Smooth muscle cell (in vitro differentiated cells): Measurements from ENCODE around the gene CREB5. TPM values are rescaled to one million over a fixed set of nuclear protein-coding genes. Genes with fewer than 3 reads are reported as not detected.
"Not testable (repeated sequence)": the region's sequence is repeated elsewhere in the genome, so short reads cannot be mapped to it uniquely, and the experiment has no call there.

ENCODE experiments used
- DNase-seq: peaks from one replicate; lab custom pipeline; 2025; ENCODE audit not compliant: unreplicated experiment; lab: John Stamatoyannopoulos, UW
- H2AFZ ChIP-seq: fragments of 200-600 bp; sonication (generic); 2 replicates; pipeline ENCODE4 v1.6.0; 2016; ENCODE audit warnings: antibody characterized with exemption, low read depth, mild to moderate bottlenecking
- H3F3A ChIP-seq: fragments of 200-600 bp; sonication (generic); 2 replicates; pipeline ENCODE4 v1.6.0; 2017; ENCODE audit warnings: antibody characterized with exemption, low read depth
- H3K27ac ChIP-seq: fragments of 200-600 bp; sonication (generic); 2 replicates; pipeline ENCODE4 v1.5.1; 2016; ENCODE audit warnings: low read depth, mild to moderate bottlenecking
- H3K27me3 ChIP-seq: fragments of 200-600 bp; sonication (generic); 2 replicates; pipeline ENCODE4 v1.6.1; 2016; ENCODE audit warnings: low read depth, mild to moderate bottlenecking
- H3K36me3 ChIP-seq: fragments of 200-600 bp; sonication (generic); 2 replicates; pipeline ENCODE4 v1.5.1; 2016; ENCODE audit warnings: low read depth
- H3K4me1 ChIP-seq: fragments of 200-600 bp; sonication (generic); 2 replicates; pipeline ENCODE4 v1.5.1; 2016; ENCODE audit warnings: low read depth
- H3K4me2 ChIP-seq: fragments of 200-600 bp; sonication (generic); 2 replicates; pipeline ENCODE4 v1.6.0; 2016; ENCODE audit warnings: mild to moderate bottlenecking
- H3K4me3 ChIP-seq: fragments of 200-600 bp; sonication (generic); 2 replicates; pipeline ENCODE4 v1.5.1; 2016; ENCODE audit warnings: mild to moderate bottlenecking
- H3K79me2 ChIP-seq: fragments of 200-600 bp; sonication (generic); 2 replicates; pipeline ENCODE4 v1.6.0; 2016; ENCODE audit warnings: low read depth, mild to moderate bottlenecking
- H3K9ac ChIP-seq: fragments of 200-600 bp; sonication (generic); 2 replicates; pipeline ENCODE4 v1.6.0; 2016; ENCODE audit warnings: low read depth
- H3K9me3 ChIP-seq: fragments of 200-600 bp; sonication (generic); replicated peaks from 2 replicates; pipeline ENCODE4 v1.5.1; 2016; ENCODE audit warnings: low read depth
- H4K20me1 ChIP-seq: fragments of 200-600 bp; sonication (generic); 2 replicates; pipeline ENCODE4 v1.6.0; 2016; ENCODE audit warnings: low read depth
- CTCF ChIP-seq: fragments of 200-600 bp; sonication (generic); IDR thresholded peaks from 2 replicates; pipeline ENCODE4 v1.5.1; 2017; ENCODE audit warnings: borderline replicate concordance, mild to moderate bottlenecking, antibody characterized with exemption; ENCODE audit not compliant: insufficient read depth, poor library complexity, severe bottlenecking
- WGBS: methylation state at CpG from one replicate; pipeline ENCODE4 v1.1.7; 2016; ENCODE audit warnings: low lambda C conversion rate; 5-methylcytosine and 5-hydroxymethylcytosine counted together
- polyA plus RNA-seq: library from polyadenylated mRNA; unstranded; fragments of >200 nt; fragmentation: Nextera tagmentation; extraction: Ambion mirVana; gene quantifications from 2 replicates; pipeline ENCODE4 v1.2.1, GENCODE V29; 2016
- total RNA-seq: library from RNA; depleted of rRNA; stranded (reverse); fragments of >200 nt; gene quantifications from 2 replicates; pipeline ENCODE4 v1.2.3, GENCODE V29; 2014

CREB5 gene
- total and polyA plus RNA-seq, 2 experiments from 2014 or later: 6.2 to 18.2 TPM

- H3K4me2 ChIP-seq: no peak overlapping the region
- H3K36me3 ChIP-seq: no peaks in the 10 kb centered on the region
- H2AFZ ChIP-seq: no peak overlapping the region
- no peaks in the 10 kb centered on the region for H3F3A ChIP-seq
- TF ChIP-seq CTCF: no peak
- no peak overlapping the region for H3K4me3 ChIP-seq
- H4K20me1 ChIP-seq: no peaks in the 10 kb centered on the region
- 96% methylated on average over 2 of the region's 2 CpGs for WGBS
- H3K79me2 ChIP-seq: no peaks in the 10 kb centered on the region
- no peaks in the 10 kb centered on the region for H3K9me3 ChIP-seq
- H3K27me3 ChIP-seq: peaks cover 15% of the 10 kb centered on the region
- H3K4me1 ChIP-seq: peaks cover 7% of the 10 kb centered on the region
- H3K27ac ChIP-seq: no peak overlapping the region
- no peak overlapping the region for H3K9ac ChIP-seq
- no peak for DNase-seq
These were observed 137.7 kb downstream of the CREB5 start for GRCh38 chr7:28549998-28550397.

GRCh38 chr7:28550580-28551186 lies 138.4 kb downstream of the CREB5 start:
- H3K79me2 ChIP-seq: no peaks in the 10 kb centered on the region
- no peak for DNase-seq
- H3K4me3 ChIP-seq: no peak overlapping the region
- H3K4me1 ChIP-seq: peaks cover 7% of the 10 kb centered on the region
- peaks cover 12% of the 10 kb centered on the region for H3K27me3 ChIP-seq
- no peaks in the 10 kb centered on the region for H3K9me3 ChIP-seq
- no peaks in the 10 kb centered on the region for H3F3A ChIP-seq
- peak overlapping the region; percentile 44 for H3K4me2 ChIP-seq
- H2AFZ ChIP-seq: no peak overlapping the region
- 43% methylated on average over 7 of the region's 7 CpGs for WGBS
- H4K20me1 ChIP-seq: no peaks in the 10 kb centered on the region
- no peak overlapping the region for H3K27ac ChIP-seq
- TF ChIP-seq CTCF: no peak
- no peaks in the 10 kb centered on the region for H3K36me3 ChIP-seq
- H3K9ac ChIP-seq: no peak overlapping the region

GRCh38 chr7:28551331-28551730 lies 139.0 kb downstream of the CREB5 start:
- no peak overlapping the region for H3K4me3 ChIP-seq
- no peak for TF ChIP-seq CTCF
- H3K4me1 ChIP-seq: peaks cover 7% of the 10 kb centered on the region
- WGBS: 42% methylated on average over 5 of the region's 5 CpGs
- no peaks in the 10 kb centered on the region for H3F3A ChIP-seq
- DNase-seq: no peak
- peak overlapping the region; percentile 44 for H3K4me2 ChIP-seq
- no peak overlapping the region for H2AFZ ChIP-seq
- H3K27ac ChIP-seq: no peak overlapping the region
- no peaks in the 10 kb centered on the region for H3K36me3 ChIP-seq
- no peaks in the 10 kb centered on the region for H3K79me2 ChIP-seq
- peaks cover 12% of the 10 kb centered on the region for H3K27me3 ChIP-seq
- no peaks in the 10 kb centered on the region for H4K20me1 ChIP-seq
- no peak overlapping the region for H3K9ac ChIP-seq
- no peaks in the 10 kb centered on the region for H3K9me3 ChIP-seq

- H3K4me2 ChIP-seq, H3K4me1 ChIP-seq, H3K9me3 ChIP-seq, H3K27ac ChIP-seq, H3F3A ChIP-seq, H3K4me3 ChIP-seq, H3K36me3 ChIP-seq, DNase-seq, H3K9ac ChIP-seq, H2AFZ ChIP-seq, H3K79me2 ChIP-seq, H4K20me1 ChIP-seq: not testable (repeated sequence)
- peaks cover 12% of the 10 kb centered on the region for H3K27me3 ChIP-seq
- 88% methylated on average over 1 of the region's 1 CpG for WGBS
These were observed 139.4 kb downstream of the CREB5 start for GRCh38 chr7:28551766-28552165.
